ENCODE results near the gene TSPAN2.

Gene TSPAN2

GRCh38 chr1:115074839-115075534 lies 14.3 kb downstream of the TSPAN2 start:
- DNase-seq (ENCODE audit: low read depth): no peak

DNA sequence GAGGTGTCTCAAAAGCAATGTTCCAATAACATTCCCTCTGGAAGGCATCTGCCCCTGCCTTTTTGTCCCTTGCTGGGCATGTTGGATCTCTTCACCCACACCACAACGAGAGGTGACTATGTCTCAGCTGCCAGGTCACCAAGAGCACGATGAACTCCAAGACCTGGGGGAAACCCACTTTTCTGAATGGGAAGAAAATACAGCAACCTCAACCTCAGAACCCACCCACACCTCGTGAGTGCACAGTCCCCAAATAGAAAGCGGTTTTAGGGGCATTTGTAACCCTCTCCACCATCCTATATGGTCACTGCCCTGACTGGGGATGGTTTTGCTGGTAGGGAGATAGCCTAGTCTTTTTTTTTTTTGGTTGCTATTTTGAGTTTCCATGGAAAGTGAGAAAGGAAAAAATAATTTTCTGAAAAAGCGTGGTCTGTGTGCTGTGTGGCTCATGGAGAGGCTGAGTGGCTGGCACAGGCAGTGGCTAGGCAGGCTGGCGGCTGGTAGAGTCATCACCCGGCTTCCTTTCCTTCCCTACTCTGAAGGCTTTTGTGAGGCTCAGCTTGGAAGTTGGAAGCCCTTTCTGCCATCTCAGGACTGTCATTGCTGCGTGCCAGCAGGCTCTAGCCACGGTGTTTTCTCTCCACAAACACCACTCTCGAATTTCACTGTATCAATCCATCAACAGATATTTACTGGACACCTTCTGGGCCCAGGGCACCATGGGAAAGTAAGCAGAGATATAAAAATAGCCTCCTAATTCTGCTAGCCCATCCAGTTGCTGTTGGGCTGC lies 15.8 kb downstream of the TSPAN2 start:
- DNase-seq (ENCODE audit: low read depth): no peak

GRCh38 chr1:115071012-115071664 lies 18.2 kb downstream of the TSPAN2 start:
- no peak for DNase-seq (ENCODE audit: low read depth)

DNA sequence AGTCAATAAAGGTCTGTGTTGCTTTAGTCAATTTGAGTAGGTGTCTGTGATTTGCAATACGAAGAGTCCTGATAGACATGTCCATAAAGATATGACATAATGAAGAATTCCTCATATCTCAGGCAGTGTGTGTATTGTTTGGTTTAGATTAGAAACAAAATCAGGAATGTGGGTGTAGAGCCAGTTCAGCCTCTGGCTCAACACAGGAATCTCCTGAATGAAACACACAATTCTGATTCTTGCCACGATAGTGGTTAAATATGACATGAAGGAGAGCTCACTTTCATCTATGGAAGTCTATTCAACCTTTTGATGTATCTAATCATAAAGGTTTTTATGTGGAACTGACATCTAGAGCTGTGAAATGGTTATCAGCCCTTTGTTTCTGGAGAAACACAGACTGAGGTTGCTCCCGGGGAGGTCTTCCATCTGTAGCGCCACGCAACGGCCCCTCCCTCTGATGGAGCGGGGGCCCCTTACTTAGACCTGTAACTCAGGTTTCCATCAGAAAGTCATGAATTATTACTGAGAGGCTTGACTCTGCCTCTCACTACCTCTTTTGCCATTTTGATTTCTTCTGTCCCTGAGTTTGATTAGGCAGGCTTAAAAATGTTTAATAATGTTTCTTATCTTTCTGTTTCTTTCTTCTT lies 19.5 kb downstream of the TSPAN2 start:
- no peak for DNase-seq (ENCODE audit: low read depth)

- DNase-seq (ENCODE audit: low read depth): peak; percentile 6
Measured at GRCh38 chr1:115068826-115069585, 20.3 kb downstream of the TSPAN2 start.

DNA sequence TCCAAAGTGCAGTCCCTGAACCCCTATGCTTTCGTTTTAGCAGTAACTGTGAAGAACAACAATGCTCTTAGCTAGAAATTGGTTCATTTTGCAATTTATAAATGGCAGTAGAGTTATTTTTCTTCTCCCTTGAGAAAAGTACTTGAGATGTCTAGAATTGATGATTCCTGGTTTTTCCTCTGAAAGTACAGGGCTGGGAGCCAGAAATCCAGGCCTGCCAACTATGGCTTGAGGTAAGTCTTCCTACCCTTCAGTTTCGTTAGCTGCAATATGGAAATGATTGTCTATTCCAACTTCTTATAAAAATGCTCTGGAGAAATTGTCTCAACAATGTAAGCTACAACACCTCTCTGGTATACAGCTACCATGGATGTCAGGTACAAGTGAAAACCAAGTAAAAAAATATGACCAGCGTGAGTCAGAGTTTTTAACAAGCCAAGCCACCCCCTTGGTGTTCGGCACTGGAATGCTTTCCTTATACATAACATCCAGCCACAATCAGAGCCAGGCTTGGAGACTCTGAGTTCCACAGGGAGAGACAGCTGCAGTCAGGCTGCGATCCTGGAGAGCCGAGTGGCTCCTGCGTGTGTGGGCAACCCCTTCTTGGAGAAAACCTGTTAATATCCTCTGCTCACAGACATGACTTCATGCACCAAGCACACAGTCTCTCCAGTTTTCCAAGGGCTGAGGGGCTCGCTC lies 22.0 kb downstream of the TSPAN2 start:
- no peak for DNase-seq (ENCODE audit: low read depth)

- DNase-seq (ENCODE audit: low read depth): no peak
Measured at GRCh38 chr1:115065021-115065420, 24.3 kb downstream of the TSPAN2 start.

DNA sequence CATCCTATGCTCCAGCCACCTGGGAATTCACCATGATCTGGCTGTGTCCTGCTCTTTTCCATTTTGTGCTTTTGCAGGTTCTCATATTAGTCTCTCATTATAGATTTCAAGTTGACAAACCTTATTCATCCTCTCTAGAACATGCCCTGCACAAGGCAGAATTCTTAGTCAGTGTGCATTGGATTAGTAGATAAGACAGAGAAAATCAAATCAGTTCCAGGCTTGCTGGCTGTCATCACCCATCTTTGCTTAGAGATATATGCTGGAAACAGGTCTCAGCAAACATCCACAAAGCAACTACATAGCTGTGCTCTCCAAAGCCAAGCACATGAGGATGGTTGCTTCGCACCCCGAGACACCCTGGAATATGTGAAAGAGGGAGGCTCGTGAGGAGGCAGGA lies 24.8 kb downstream of the TSPAN2 start:
- DNase-seq (ENCODE audit: low read depth): no peak

DNA sequence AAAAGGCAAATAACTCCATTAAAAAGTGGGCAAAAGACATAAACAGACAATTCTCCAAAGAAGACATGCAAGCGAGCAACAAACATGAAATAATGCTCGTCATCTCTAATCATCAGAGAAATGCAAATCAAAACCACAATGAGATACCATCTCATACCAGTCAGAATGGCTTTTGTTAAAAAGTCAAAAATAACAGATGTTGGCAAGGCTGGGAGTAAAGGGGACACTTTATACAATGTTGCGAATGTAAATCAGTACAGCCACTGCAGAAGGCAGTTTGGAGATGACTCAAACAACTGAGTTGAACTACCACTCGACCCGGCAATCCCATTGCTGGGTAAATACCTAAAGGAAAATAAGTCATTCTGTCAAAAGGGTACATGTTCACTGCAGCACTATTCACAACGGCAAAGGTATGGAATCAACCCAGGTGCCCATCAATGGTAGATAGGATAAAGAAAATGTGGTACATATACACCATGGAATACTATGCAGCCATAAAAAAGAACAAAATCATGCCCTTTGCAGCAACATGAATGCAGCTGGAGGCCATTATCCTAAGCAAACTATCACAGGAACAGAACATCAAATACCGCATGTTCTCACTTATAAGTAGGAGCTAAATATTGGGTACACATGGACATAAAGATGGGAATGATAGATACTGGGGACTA lies 25.9 kb downstream of the TSPAN2 start:
- no peak for DNase-seq (ENCODE audit: low read depth)

DNA sequence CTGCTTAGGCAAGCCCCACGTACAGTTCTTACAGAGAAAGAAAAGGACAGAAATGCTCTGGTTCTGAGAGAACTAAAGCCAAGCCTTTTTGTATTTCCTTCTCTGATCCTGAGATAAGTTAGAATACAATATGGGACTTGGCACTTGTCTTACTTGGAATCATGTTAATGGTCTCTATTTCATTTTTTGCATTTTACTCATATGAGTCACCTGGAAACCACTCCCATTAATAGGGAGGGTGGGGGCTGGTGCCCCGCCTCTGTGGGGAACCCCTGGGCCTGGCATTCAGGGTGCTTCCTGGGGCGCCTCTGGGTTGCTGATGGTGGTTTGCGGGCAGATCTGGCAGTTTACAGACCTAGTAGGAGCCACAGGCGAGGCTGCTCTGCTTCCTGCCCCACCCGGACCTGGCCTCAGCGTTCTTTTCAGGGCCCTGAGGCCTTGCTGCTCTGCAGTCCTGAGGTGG lies 26.7 kb downstream of the TSPAN2 start:
- DNase-seq (ENCODE audit: low read depth): no peak

DNA sequence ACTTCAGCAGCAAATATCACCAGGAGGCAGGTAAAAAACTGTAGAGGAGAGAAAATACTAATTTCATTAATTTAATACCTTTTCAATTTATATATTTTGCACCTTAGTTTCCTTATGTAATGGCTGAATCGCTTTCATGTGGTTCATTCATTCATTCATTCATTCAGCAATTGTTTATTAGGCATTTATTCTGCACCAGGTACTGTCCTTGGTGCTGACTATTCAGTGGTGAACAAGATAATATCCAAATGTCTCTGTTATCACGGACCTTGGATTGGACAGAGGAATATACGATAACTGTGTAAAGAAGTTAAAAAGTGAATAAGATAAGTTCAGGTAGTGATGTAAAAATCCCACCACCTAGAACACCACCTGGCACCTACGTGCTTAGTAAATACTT lies 28.8 kb downstream of the TSPAN2 start:
- no peak for DNase-seq (ENCODE audit: low read depth)

DNA sequence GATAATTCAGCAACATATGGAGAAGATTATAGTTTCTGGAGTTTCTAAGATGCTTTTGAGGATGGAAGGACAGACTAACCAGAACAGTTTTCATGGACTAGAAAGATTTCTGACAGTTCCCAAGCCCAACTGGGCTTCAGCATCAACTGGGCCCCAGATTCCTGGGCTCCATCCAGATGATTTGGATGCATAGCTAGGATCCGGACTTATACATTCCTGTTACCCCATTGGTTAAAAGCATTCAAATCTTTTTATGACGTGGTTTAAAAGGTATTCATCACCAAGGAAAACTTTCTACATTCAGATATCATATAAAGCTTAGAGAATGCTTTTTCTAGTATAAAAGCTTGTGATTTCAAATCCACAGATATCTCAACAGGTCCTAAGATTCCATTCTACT lies 30.0 kb downstream of the TSPAN2 start:
- DNase-seq (ENCODE audit: low read depth): no peak

GRCh38 chr1:115057661-115058254 lies 31.5 kb downstream of the TSPAN2 start:
- DNase-seq (ENCODE audit: low read depth): no peak

- no peak for DNase-seq (ENCODE audit: low read depth)
Measured at GRCh38 chr1:115056395-115056798, 32.9 kb downstream of the TSPAN2 start.

DNA sequence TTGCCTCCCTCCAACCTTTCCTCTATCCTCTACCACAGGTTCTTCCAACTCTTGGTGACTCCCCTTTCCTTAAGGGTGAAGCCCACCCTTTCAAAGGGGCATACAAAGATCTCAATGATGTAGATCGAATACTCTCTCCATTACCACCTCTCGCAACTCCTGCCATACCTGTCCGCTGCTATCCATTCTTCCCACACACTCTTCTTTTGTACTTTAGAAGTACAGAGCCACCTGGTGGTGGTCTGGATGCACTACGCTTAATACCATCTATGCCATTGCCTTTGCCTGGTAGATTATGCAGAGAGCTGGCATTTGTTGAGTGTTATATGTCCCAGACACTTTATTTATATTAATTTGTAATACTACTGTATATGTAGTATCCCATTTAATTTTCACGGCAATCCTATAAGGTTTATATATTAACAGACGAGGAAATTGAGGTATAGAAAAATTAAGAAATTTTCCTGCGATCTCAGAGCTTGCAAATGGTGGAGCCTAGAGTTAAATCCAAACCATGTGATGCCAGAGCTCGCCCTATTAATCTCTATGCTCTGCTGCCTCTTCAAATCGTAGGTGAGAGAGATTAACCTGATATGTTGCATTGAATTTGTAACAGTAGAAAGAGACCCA lies 36.7 kb downstream of the TSPAN2 start:
- DNase-seq (ENCODE audit: low read depth): peak; percentile 14

DNA sequence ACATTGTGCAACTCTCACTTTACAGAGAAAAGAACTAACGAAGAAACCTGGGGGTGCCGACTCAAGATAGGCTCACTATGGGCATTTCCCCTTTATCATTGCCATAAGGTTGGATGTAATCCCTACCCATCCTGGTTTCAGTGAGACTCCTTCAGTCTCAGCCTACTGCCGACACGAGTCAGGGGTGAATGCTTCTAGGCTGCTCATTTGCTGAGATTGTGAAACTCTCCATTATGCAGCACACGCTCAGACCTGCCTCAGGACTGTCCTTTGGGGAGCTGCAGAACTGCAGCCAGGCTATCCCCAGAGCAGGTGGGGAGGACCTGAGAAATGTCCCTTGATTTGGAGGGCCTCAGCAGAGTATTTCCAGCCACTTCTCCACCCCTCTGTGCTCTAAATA lies 37.5 kb downstream of the TSPAN2 start:
- no peak for DNase-seq (ENCODE audit: low read depth)

- DNase-seq (ENCODE audit: low read depth): no peak
Measured at GRCh38 chr1:115046751-115047150, 42.6 kb downstream of the TSPAN2 start.

- DNase-seq (ENCODE audit: low read depth): no peak
Measured at GRCh38 chr1:115041654-115042053, 47.6 kb downstream of the TSPAN2 start.

GRCh38 chr1:115040501-115040900 lies 48.8 kb downstream of the TSPAN2 start:
- no peak for DNase-seq (ENCODE audit: low read depth)
